WERI-Rb-1 (cell line): ENCODE results near the gene RAB40B.

Source experiments
- DNase-seq: peaks from one replicate; pipeline ENCODE4 v3.0.0-alpha.2; 2020
- H3K27ac ChIP-seq: fragments of 250-450 bp; sonication (Bioruptor Pico); 2 replicates; pipeline ENCODE4 v1.5.1; 2020; ENCODE audit warnings: mild to moderate bottlenecking, moderate library complexity
- H3K27me3 ChIP-seq: fragments of 250-450 bp; sonication (Bioruptor Pico); 2 replicates; pipeline ENCODE4 v1.5.1; 2021; ENCODE audit warnings: mild to moderate bottlenecking, low read depth, moderate library complexity; ENCODE audit not compliant: insufficient read depth, severe bottlenecking
- H3K36me3 ChIP-seq: fragments of 250-450 bp; sonication (Bioruptor Pico); 2 replicates; pipeline ENCODE4 v1.5.1; 2020; ENCODE audit warnings: mild to moderate bottlenecking, moderate library complexity
- H3K4me3 ChIP-seq: 2 replicates; pipeline ENCODE4 v1.5.1; 2011; ENCODE audit warnings: low read depth, mild to moderate bottlenecking, control low read depth, low read length
- H3K9me3 ChIP-seq: fragments of 250-450 bp; sonication (Bioruptor Pico); 2 replicates; pipeline ENCODE4 v1.5.1; 2021; ENCODE audit warnings: mild to moderate bottlenecking, moderate library complexity; ENCODE audit not compliant: severe bottlenecking
- TF ChIP-seq, protein P1 (sequence below): IDR thresholded peaks from 2 replicates; pipeline ENCODE4 v1.5.1; 2011; ENCODE audit warnings: low read depth, mild to moderate bottlenecking, control low read depth, inconsistent platforms, low read length

RAB40B gene

DNA sequence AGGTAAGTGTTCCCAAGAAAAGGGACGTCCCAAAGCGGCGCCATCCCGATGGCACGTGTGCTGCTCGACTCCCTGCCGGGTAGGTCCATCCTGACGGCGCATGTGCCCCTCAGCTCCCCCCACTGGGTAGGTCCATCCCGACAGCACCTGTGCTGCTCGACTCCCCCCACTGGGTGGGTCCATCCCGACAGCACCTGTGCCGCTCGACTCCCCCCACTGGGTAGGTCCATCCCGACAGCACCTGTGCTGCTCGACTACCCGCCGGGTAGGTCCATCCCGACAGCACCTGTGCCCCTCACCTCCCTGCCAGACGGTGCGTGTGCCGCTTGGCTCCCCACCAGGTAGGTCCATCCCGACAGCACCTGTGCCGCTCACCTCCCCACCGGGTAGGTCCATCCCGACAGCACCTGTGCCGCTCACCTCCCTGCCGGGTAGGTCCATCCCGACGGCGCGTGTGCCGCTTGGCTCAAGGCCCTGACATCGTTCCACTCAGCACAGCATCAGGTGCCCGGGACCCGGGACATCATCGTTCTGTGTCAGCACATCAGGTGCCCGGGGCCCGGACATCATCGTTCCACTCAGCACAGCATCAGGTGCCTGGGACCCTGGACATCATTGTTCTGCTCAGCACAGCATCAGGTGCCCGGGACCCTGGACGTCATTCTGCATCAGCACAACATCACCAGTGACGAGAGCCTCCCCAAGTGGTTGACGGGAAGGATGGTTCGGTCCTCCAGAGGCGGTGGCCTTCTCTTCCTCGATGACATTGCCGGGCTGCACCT, 31.2 kb upstream of the RAB40B start:
- peaks cover 82% of the 10 kb centered on the region for H3K36me3 ChIP-seq
- DNase-seq = no peak
- no peak overlapping the region for H3K4me3 ChIP-seq
- H3K27me3 ChIP-seq = no peaks in the 10 kb centered on the region
- TF ChIP-seq, protein P1, sequence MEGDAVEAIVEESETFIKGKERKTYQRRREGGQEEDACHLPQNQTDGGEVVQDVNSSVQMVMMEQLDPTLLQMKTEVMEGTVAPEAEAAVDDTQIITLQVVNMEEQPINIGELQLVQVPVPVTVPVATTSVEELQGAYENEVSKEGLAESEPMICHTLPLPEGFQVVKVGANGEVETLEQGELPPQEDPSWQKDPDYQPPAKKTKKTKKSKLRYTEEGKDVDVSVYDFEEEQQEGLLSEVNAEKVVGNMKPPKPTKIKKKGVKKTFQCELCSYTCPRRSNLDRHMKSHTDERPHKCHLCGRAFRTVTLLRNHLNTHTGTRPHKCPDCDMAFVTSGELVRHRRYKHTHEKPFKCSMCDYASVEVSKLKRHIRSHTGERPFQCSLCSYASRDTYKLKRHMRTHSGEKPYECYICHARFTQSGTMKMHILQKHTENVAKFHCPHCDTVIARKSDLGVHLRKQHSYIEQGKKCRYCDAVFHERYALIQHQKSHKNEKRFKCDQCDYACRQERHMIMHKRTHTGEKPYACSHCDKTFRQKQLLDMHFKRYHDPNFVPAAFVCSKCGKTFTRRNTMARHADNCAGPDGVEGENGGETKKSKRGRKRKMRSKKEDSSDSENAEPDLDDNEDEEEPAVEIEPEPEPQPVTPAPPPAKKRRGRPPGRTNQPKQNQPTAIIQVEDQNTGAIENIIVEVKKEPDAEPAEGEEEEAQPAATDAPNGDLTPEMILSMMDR = no peak
- H3K9me3 ChIP-seq = peaks cover 15% of the 10 kb centered on the region
- H3K27ac ChIP-seq = no peak overlapping the region

DNA sequence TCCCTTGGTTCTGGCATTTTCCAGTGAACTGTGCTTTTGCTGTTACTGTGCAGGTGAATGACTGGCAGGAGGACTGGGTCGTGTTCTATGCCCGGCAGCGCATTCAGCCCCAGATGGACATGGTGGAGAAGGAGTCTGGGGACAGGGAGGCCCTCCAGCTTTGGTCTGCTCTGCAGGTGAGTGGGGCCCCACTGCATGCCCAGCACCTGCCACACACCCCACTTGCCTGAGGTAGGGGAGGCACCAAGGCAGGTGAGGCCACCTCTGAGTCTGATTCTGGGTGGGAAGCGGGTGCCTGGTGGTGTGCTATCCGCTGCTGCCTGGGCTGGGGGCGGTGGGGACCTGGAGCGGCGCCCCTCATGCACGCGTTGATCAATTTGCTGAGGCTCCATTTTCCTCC, 27.9 kb upstream of the RAB40B start:
- H3K36me3 ChIP-seq = peaks cover 83% of the 10 kb centered on the region
- TF ChIP-seq, protein P1 = no peak
- no peaks in the 10 kb centered on the region for H3K9me3 ChIP-seq

DNA sequence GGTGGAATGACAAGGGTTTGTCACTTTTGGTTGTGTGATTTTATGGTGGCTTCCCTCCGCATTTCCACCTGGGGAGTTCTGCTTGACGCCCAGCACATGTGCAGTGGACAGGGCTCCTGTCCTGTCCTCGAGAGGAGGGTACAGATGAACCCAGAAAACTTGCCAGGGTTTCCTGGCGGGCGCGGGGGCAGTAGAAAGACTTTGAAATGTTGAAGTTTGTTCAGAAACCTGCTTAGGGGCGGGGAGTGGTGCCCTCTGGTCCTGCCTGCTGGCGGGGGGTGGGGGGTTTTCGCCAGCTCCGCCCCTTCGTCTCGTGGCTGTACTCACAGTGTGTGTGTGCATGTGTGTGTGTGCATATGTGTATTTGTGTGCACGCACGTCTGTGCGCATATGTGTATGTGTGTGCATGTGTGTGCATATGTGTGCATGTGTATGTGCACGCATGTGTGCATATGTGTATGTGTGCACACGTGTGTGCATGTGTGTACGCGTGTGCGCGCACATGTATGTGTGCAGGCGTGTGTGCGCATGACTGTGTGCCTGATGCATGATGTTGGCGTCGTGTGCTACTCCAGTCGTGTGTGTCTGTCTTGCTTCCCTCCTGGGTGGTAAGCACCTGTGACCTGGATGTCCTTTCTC, 24.8 kb upstream of the RAB40B start:
- peaks cover 88% of the 10 kb centered on the region for H3K36me3 ChIP-seq
- no peak for DNase-seq
- no peaks in the 10 kb centered on the region for H3K9me3 ChIP-seq
- H3K27me3 ChIP-seq = no peaks in the 10 kb centered on the region
- no peak overlapping the region for H3K4me3 ChIP-seq
- H3K27ac ChIP-seq = no peak overlapping the region
- TF ChIP-seq, protein P1 = no peak

More for the DNA sequence above, 27.9 kb upstream of the RAB40B start:
- Histone ChIP-seq H3K27ac (no peak overlapping the region), H3K4me3 (no peak overlapping the region), H3K27me3 (no peaks in the 10 kb centered on the region)
- no peak for DNase-seq

DNA sequence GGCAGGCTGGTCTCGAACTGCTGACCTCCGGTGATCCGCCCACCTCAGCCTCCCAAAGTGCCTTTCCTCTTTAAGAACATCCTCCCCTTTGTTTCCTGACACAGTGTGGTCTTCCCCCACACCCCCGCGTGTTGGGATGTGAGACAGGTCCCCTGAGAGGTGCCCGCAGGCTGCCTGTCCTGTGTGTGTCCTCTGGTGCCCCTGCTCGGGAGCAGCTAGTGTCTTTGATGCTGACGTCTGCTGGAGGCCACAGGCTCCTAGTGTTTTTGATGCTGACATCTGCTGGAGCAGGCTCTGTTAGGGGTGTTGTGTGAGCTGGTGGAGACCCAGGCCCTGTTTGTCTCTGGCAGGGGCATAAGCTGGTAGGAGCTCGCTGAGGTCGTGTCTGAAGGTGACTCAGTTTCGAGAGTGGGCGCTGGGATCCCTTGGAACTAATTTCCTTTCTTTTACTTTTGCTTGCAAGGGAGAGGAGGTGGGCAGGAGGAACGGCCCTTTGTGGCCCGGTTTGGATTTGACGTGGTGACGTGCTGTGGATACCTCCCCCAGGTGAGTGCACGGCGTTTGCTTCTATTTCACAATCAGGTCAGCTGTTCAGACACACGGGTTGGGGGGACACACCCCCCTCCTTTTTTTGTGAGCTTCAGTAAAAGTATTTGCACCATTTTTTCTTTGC, 24.0 kb upstream of the RAB40B start:
- no peak overlapping the region for H3K27ac ChIP-seq
- no peak for DNase-seq
- no peak overlapping the region for H3K4me3 ChIP-seq
- TF ChIP-seq, protein P1 = no peak
- H3K9me3 ChIP-seq = no peaks in the 10 kb centered on the region
- H3K36me3 ChIP-seq = peaks cover 86% of the 10 kb centered on the region
- H3K27me3 ChIP-seq = no peaks in the 10 kb centered on the region

DNA sequence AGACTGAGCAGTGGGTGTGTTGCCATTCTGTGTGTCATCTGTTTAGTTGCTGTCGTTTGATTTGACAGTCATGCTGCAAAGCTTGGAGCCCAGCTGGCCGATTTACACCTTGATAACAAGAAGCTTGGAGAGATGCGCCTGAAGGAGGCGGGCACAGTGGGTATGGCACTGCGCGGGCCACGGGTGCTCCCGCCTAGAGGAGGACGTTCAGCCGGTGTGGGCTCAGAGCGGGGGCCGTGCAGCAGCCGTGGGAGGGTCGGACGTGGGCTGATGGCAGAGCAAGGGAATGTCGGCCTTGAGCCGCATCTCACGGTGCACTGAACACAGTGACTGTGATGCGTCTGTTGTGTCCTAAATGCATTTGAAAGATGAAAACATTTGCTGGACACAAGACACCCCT, 21.7 kb upstream of the RAB40B start:
- Histone ChIP-seq H3K36me3 (peaks cover 69% of the 10 kb centered on the region), H3K4me3 (no peak overlapping the region), H3K9me3 (no peaks in the 10 kb centered on the region), H3K27me3 (no peaks in the 10 kb centered on the region), H3K27ac (no peak overlapping the region)
- DNase-seq = no peak
- TF ChIP-seq, protein P1 = no peak
